CD14-positive monocyte (primary cell): ENCODE measurements around the gene GSTK1. TPM values are rescaled to one million over a fixed set of nuclear protein-coding genes. Genes with fewer than 3 reads are reported as not detected.

Experiments
- DNase-seq, 3 donors: peaks; one replicate each; pipeline ENCODE4 v3.0.0-alpha.2; 2011 to 2022
- H2AFZ ChIP-seq: 2 replicates; pipeline ENCODE4 v1.6.0; 2012; ENCODE audit warnings: mild to moderate bottlenecking, low read depth, low read length, inconsistent platforms; ENCODE audit not compliant: insufficient read depth, poor library complexity, severe bottlenecking
- H3K27ac ChIP-seq, 2 donors: 1 replicate in 1 of 2; 2 replicates in 1 of 2; pipeline ENCODE4 v1.5.1; 2012 to 2013; ENCODE audit warnings: low read length in 2 of 2, control low read depth in 1 of 2, inconsistent platforms in 1 of 2, low read depth in 1 of 2, mild to moderate bottlenecking in 1 of 2
- H3K27me3 ChIP-seq, 2 donors: one replicate each; pipeline versions ENCODE4 v1.6.0 to v1.6.1; 2011 to 2013; ENCODE audit warnings: low read length in 2 of 2; ENCODE audit not compliant: control insufficient read depth in 2 of 2, insufficient read depth in 2 of 2
- H3K36me3 ChIP-seq, 2 donors: replicated peaks in 1 of 2; 1 replicate in 1 of 2; 2 replicates in 1 of 2; pipeline versions ENCODE4 v1.5.1 to v1.6.1; 2012 to 2013; ENCODE audit warnings: low read length in 2 of 2, control low read depth in 1 of 2, inconsistent platforms in 1 of 2, mild to moderate bottlenecking in 1 of 2; ENCODE audit not compliant: insufficient read depth in 2 of 2, control insufficient read depth in 1 of 2
- H3K4me1 ChIP-seq, 2 donors: 1 replicate in 1 of 2; 2 replicates in 1 of 2; pipeline versions ENCODE4 v1.5.1 to v1.6.1; 2012 to 2013; ENCODE audit warnings: low read length in 2 of 2, control low read depth in 1 of 2, inconsistent platforms in 1 of 2, mild to moderate bottlenecking in 1 of 2, moderate library complexity in 1 of 2; ENCODE audit not compliant: insufficient read depth in 2 of 2, control insufficient read depth in 1 of 2
- H3K4me2 ChIP-seq: replicated peaks from 2 replicates; pipeline ENCODE3; 2012; ENCODE audit warnings: low read length, moderate library complexity, mild to moderate bottlenecking; ENCODE audit not compliant: poor library complexity, severe bottlenecking; ENCODE audit errors: extremely low read depth
- H3K4me3 ChIP-seq, 3 experiments: fragments of 200-600 bp in 1 of 3; sonication (generic) in 1 of 3; replicated peaks in 1 of 3; 1 replicate in 2 of 3; 2 replicates in 1 of 3; pipeline ENCODE4 v1.5.1; 2011 to 2013; ENCODE audit warnings: low read length in 3 of 3, mild to moderate bottlenecking in 3 of 3, control low read depth in 2 of 3, low read depth in 2 of 3, inconsistent platforms in 1 of 3, moderate library complexity in 1 of 3
- H3K79me2 ChIP-seq: 2 replicates; pipeline ENCODE4 v1.6.0; 2012; ENCODE audit warnings: mild to moderate bottlenecking, control low read depth, inconsistent platforms, low read length, moderate library complexity; ENCODE audit not compliant: insufficient read depth
- H3K9ac ChIP-seq: 2 replicates; pipeline ENCODE4 v1.6.0; 2017; ENCODE audit warnings: low read length, mild to moderate bottlenecking; ENCODE audit not compliant: insufficient read depth, poor library complexity, severe bottlenecking
- H3K9me3 ChIP-seq, 2 donors: replicated peaks in 1 of 2; 1 replicate in 1 of 2; 2 replicates in 1 of 2; pipeline versions ENCODE4 v1.5.1 to v1.6.1; 2012 to 2013; ENCODE audit warnings: low read length in 2 of 2, control low read depth in 1 of 2; ENCODE audit not compliant: control insufficient read depth in 1 of 2, insufficient read depth in 1 of 2
- H4K20me1 ChIP-seq: 2 replicates; pipeline ENCODE4 v1.6.0; 2012; ENCODE audit warnings: mild to moderate bottlenecking, low read length, control low read depth, moderate library complexity; ENCODE audit not compliant: insufficient read depth
- H3K27ac Mint-ChIP-seq, 7 donors: one replicate each; pipeline ENCODE4 v1.8.0; 2020; ENCODE audit warnings: mild to moderate bottlenecking in 7 of 7, mixed read lengths in 7 of 7, moderate library complexity in 6 of 7, inconsistent platforms in 2 of 7
- H3K27me3 Mint-ChIP-seq, 3 donors: one replicate each; pipeline ENCODE4 v1.8.0; 2021 to 2022; ENCODE audit warnings: low read depth in 3 of 3, mild to moderate bottlenecking in 3 of 3, mixed read lengths in 3 of 3, moderate library complexity in 3 of 3, inconsistent platforms in 1 of 3
- H3K36me3 Mint-ChIP-seq, 2 donors: one replicate each; pipeline ENCODE4 v1.8.0; 2020; ENCODE audit warnings: mixed read lengths in 2 of 2, inconsistent platforms in 1 of 2, mild to moderate bottlenecking in 1 of 2
- H3K4me1 Mint-ChIP-seq: one replicate; pipeline ENCODE4 v1.8.0; 2020; ENCODE audit warnings: mild to moderate bottlenecking, mixed read lengths
- H3K4me3 Mint-ChIP-seq, 2 donors: one replicate each; pipeline ENCODE4 v1.8.0; 2020; ENCODE audit warnings: mild to moderate bottlenecking in 2 of 2, mixed read lengths in 2 of 2, moderate library complexity in 1 of 2
- H3K9me3 Mint-ChIP-seq, 7 donors: one replicate each; pipeline ENCODE4 v1.8.0; 2020 to 2022; ENCODE audit warnings: mixed read lengths in 7 of 7, mild to moderate bottlenecking in 6 of 7, moderate library complexity in 6 of 7, inconsistent platforms in 2 of 7
- WGBS: methylation state at CpG from one replicate; pipeline ENCODE4 v1.1.5; 2013; ENCODE audit warnings: missing lambda C conversion rate; ENCODE audit not compliant: insufficient coverage; 5-methylcytosine and 5-hydroxymethylcytosine counted together
- intact Hi-C, 2 donors: fragments of 100-400 bp; cut with micrococcal nuclease; formaldehyde crosslinking; loops; one replicate each; pipeline versions ENCODE4 v1.15.0 to v1.15.1; 2023
- polyA plus RNA-seq, 3 donors: library from polyadenylated mRNA; depleted of rRNA in 1 of 3; unstranded in 2 of 3; stranded (reverse) in 1 of 3; fragments of 300-500 nt in 2 of 3; fragments of >200 nt in 1 of 3; fragmentation: Illumina TruSeq in 2 of 3; gene quantifications; 1 replicate in 2 of 3; 2 replicates in 1 of 3; pipeline ENCODE4 v1.2.3, GENCODE V29; 2012 to 2021
- TF ChIP-seq, protein P1 (sequence below): fragments of 200-600 bp; IDR thresholded peaks from one replicate; pipeline ENCODE4 v1.8.0; 2022; ENCODE audit warnings: antibody characterized with exemption, mild to moderate bottlenecking

The GSTK1 gene
- polyA plus RNA-seq, 3 donors, result 413 to 547 (median 427) TPM

DNA sequence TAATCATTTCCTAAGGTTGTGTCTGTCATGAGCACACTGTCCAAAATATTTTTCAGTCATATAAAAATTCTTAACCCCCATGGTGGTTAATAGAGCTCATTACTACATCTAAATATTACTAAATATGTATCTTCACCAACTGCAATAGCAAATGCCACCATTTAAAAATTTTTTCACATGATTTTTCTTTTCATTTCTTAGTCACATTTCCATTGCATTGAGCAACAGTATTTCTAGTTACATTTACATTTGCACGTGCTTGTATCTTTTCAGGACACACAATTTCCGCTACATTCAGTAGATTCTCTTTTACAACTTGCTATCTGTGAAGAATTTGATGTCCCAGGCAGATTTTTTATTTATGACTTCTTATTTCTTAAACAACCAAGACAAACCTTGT is 46.6 kb upstream of the GSTK1 start:
- no peaks in the 10 kb centered on the region for H3K9me3 ChIP-seq
- Mint-ChIP-seq H3K4me1 (peaks cover 23% of the 10 kb centered on the region), H3K27ac (no peak overlapping the region), H3K4me3 (no peak overlapping the region), H3K9me3 (peaks cover 1 to 9% (median 7%) of the 10 kb centered on the region in 7 donors), H3K27me3 (peaks cover 0 to 3% (median 2%) of the 10 kb centered on the region in 3 donors), H3K36me3 (peaks cover 0 to 8% of the 10 kb centered on the region in 2 donors)
- no peaks in the 10 kb centered on the region for H3K27me3 ChIP-seq
- H3K27ac ChIP-seq, result no peak overlapping the region
- H3K4me3 ChIP-seq, result no peak overlapping the region
- TF ChIP-seq, protein P1, sequence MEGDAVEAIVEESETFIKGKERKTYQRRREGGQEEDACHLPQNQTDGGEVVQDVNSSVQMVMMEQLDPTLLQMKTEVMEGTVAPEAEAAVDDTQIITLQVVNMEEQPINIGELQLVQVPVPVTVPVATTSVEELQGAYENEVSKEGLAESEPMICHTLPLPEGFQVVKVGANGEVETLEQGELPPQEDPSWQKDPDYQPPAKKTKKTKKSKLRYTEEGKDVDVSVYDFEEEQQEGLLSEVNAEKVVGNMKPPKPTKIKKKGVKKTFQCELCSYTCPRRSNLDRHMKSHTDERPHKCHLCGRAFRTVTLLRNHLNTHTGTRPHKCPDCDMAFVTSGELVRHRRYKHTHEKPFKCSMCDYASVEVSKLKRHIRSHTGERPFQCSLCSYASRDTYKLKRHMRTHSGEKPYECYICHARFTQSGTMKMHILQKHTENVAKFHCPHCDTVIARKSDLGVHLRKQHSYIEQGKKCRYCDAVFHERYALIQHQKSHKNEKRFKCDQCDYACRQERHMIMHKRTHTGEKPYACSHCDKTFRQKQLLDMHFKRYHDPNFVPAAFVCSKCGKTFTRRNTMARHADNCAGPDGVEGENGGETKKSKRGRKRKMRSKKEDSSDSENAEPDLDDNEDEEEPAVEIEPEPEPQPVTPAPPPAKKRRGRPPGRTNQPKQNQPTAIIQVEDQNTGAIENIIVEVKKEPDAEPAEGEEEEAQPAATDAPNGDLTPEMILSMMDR, result no peak
- intact Hi-C loops, result loop anchor here in 1 of 2 donors (5.0 kb wide), 1 partner anchor 364 kb away; no protein-coding TSS in a partner anchor
- H3K36me3 ChIP-seq, result no peaks in the 10 kb centered on the region
- peaks cover 3% of the 10 kb centered on the region in 2 donors for H3K4me1 ChIP-seq
- H4K20me1 ChIP-seq, result no peaks in the 10 kb centered on the region
- WGBS, result 80% methylated on average over 2 of the region's 2 CpGs
- no peaks in the 10 kb centered on the region for H3K79me2 ChIP-seq
- no peak overlapping the region for H3K9ac ChIP-seq
- no peak overlapping the region for H2AFZ ChIP-seq
- DNase-seq, result no peak
- H3K4me2 ChIP-seq, result no peak overlapping the region

DNA sequence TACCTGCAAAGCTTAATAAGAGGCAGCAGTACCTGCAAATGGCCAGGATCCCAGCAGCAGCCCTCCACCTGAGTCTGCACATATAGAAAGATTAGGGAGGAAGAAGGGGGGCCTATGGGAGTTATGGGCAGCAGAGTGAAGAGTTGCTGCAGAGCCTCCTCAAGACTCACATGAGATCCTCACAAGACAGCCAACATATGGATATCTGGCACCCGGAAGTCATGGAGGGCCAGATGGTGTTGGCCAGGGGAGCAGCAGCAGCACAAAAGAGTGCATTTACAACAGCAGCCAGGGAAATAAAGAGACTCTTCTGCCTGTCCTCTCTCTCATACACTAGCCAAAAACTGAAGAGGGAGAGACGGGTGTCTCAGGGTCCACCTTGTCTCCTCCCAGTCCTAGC is 45.4 kb upstream of the GSTK1 start:
- Histone ChIP-seq H3K36me3 (no peaks in the 10 kb centered on the region), H3K9ac (no peak overlapping the region), H3K4me2 (no peak overlapping the region), H3K27me3 (no peaks in the 10 kb centered on the region), H2AFZ (no peak overlapping the region), H4K20me1 (no peaks in the 10 kb centered on the region), H3K4me1 (peaks cover 14% of the 10 kb centered on the region in 2 donors), H3K4me3 (no peak overlapping the region), H3K79me2 (no peaks in the 10 kb centered on the region), H3K27ac (no peak overlapping the region), H3K9me3 (no peaks in the 10 kb centered on the region)
- peak overlapping the region in 1 of 7 donors; percentile 20 for H3K27ac Mint-ChIP-seq
- H3K4me3 Mint-ChIP-seq, result no peak overlapping the region
- DNase-seq, result no peak
- H3K27me3 Mint-ChIP-seq, result peaks cover 0 to 6% (median 3%) of the 10 kb centered on the region in 3 donors
- H3K4me1 Mint-ChIP-seq, result peaks cover 35% of the 10 kb centered on the region
- H3K9me3 Mint-ChIP-seq, result peaks cover 0 to 3% (median 0%) of the 10 kb centered on the region in 7 donors
- H3K36me3 Mint-ChIP-seq, result peaks cover 0 to 9% of the 10 kb centered on the region in 2 donors
- TF ChIP-seq, protein P1, result no peak
- no CpG with 5 or more reads among the region's 2 CpGs for WGBS
- intact Hi-C loops, result loop anchor here in 1 of 2 donors (5.0 kb wide), 1 partner anchor 366 kb away; no protein-coding TSS in a partner anchor
